ENCODE data around the gene GPR45. TPM values are rescaled to one million over a fixed set of nuclear protein-coding genes. Genes with fewer than 3 reads are reported as not detected.

GPR45 gene
- total and polyA plus RNA-seq, 3 donors from 2014 or later = 0.68 to 0.74 TPM; not detected in 1

DNA sequence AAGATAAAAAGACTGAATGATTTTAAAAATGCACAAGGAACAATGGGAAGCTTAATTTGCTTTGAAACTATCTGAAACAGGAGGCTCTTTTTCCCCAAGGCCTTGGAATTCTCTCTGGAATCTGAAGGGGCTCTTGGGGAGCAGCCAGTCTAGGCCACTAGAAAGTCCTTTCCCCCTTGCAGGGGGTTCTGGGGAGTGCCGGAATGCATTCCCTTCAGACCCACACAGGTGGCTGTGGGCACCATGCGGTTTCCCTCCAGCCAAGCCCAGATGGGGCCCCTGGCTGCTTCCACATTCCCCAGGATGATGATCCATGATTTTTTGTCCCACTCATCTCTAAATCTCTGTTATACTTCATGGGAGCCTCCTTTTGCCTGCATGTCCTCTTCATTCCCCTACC lies 10.7 kb downstream of the GPR45 start:
- no peak for DNase-seq
- Histone ChIP-seq H3K4me3 (no peak overlapping the region), H3K36me3 (ENCODE audit: low read depth, missing control alignments) (no peaks in the 10 kb centered on the region), H3K9me3 (no peaks in the 10 kb centered on the region), H3K27me3 (no peaks in the 10 kb centered on the region), H3K27ac (no peak overlapping the region), H3K4me1 (peaks cover 4% of the 10 kb centered on the region)
- intact Hi-C loops (cut with DNase I; ENCODE audit: low total_unique reads) = no loop called here
- 55 to 82% methylated on average over 2 of the region's 2 CpGs for WGBS, 2 donors
- TF ChIP-seq, protein P1, sequence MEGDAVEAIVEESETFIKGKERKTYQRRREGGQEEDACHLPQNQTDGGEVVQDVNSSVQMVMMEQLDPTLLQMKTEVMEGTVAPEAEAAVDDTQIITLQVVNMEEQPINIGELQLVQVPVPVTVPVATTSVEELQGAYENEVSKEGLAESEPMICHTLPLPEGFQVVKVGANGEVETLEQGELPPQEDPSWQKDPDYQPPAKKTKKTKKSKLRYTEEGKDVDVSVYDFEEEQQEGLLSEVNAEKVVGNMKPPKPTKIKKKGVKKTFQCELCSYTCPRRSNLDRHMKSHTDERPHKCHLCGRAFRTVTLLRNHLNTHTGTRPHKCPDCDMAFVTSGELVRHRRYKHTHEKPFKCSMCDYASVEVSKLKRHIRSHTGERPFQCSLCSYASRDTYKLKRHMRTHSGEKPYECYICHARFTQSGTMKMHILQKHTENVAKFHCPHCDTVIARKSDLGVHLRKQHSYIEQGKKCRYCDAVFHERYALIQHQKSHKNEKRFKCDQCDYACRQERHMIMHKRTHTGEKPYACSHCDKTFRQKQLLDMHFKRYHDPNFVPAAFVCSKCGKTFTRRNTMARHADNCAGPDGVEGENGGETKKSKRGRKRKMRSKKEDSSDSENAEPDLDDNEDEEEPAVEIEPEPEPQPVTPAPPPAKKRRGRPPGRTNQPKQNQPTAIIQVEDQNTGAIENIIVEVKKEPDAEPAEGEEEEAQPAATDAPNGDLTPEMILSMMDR (IDR thresholded peaks at IDR 0.05) = no peak
- TF ChIP-seq POLR2A (IDR thresholded peaks at IDR 0.05) = no peak

DNA sequence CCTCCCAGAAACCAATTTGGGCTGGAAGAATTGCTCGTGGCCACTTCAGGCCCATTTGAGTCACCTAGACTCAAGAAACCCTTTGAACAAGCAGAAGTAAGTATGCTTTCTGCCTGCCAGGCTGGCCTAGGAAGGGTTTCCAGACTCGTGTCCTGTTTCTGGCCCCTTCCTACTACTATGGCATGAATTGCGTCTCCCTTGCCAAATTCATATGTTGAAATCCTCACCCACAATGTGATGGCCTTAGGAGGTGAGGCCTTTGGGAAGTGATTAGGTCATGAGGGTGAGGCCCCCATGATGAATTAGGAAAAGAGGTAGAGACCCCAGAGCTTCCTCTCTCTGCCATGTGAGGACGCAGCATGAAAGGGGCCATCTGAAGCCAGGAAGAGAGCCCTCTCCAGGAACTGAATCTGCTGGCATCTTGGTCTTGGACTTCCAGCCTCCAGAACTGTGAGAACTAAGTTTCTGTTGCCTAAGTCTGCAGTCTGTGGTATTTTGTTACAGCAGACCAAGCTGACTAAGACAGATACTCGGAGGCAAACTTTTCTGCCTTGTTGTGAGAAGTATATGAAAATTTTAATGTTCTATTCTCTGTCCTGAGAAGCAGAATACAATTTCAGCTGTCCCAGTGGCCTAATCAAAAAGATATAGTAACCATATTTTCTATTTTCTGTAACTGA lies 13.1 kb downstream of the GPR45 start:
- intact Hi-C loops (cut with DNase I; ENCODE audit: low total_unique reads) = no loop called here
- Histone ChIP-seq H3K9me3 (no peaks in the 10 kb centered on the region), H3K36me3 (ENCODE audit: low read depth, missing control alignments) (no peaks in the 10 kb centered on the region), H3K27ac (no peak overlapping the region), H3K27me3 (no peaks in the 10 kb centered on the region), H3K4me1 (peaks cover 4% of the 10 kb centered on the region), H3K4me3 (no peak overlapping the region)
- 87 to 92% methylated on average over 5 of the region's 5 CpGs for WGBS, 2 donors
- no peak for DNase-seq
- TF ChIP-seq, protein P1 (IDR thresholded peaks at IDR 0.05) = no peak
- TF ChIP-seq POLR2A (IDR thresholded peaks at IDR 0.05) = no peak

DNA sequence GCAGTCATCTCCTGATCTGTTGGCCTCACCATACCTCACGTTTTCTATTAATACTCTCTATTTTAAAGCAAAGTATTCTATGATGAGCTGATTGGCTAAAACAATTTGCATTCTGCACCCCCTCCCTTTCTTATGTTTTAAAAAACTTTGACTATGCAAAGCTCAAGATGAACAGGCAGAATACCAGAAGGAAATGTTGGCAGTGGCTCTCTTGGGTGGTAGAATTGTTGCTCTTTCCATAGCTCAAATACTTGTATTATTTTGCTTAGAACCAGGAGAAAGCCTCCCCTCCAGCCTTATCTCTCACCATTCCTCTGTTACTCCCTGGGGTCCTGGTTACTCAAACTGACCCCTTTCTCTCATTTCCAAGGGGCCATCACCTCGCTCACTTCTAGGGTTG lies 14.4 kb downstream of the GPR45 start:
- H3K4me3 ChIP-seq = no peak overlapping the region
- WGBS, 2 donors = 90 to 92% methylated on average over 2 of the region's 2 CpGs
- intact Hi-C loops (cut with DNase I; ENCODE audit: low total_unique reads) = no loop called here
- no peaks in the 10 kb centered on the region for H3K9me3 ChIP-seq
- H3K27ac ChIP-seq = no peak overlapping the region
- H3K27me3 ChIP-seq = no peaks in the 10 kb centered on the region
- TF ChIP-seq, protein P1 (IDR thresholded peaks at IDR 0.05) = no peak
- no peak for TF ChIP-seq POLR2A (IDR thresholded peaks at IDR 0.05)
- no peak for DNase-seq
- no peaks in the 10 kb centered on the region for H3K36me3 ChIP-seq (ENCODE audit: low read depth, missing control alignments)
- H3K4me1 ChIP-seq = no peaks in the 10 kb centered on the region

DNA sequence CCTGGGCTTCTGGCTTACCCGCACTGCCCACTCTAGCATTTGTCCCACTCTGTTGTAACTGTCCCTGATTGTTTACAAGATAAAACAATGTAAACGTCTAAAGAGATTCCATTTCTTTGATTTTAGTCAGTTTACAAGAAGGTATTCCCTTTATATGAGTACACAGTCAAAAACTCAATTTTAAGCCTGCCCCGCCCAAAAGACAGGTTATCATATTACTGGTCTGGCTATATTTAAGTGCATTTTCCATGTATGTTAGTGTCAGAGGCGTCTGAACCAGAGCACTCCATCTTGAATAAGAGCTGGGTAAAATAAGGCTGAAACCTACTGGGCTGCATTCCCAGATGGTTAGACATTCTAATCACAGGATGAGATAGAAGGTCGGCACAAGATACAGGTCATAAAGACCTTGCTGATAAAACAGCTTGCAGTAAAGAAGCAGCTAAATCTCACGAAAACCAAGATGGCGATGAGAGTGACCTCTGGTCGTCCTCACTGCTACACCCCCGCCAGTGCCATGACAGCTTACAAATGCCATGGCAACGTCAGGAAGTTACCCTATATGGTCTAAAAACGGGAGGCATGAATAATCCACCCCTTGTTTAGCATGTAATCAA lies 15.0 kb downstream of the GPR45 start:
- intact Hi-C loops (cut with DNase I; ENCODE audit: low total_unique reads) = no loop called here
- DNase-seq = peak; percentile 56
- H3K27me3 ChIP-seq = no peaks in the 10 kb centered on the region
- H3K4me1 ChIP-seq = no peaks in the 10 kb centered on the region
- no peak for TF ChIP-seq POLR2A (IDR thresholded peaks at IDR 0.05)
- TF ChIP-seq, protein P1 (IDR thresholded peaks at IDR 0.05) = no peak
- H3K36me3 ChIP-seq (ENCODE audit: low read depth, missing control alignments) = no peaks in the 10 kb centered on the region
- 59 to 73% methylated on average over 11 of the region's 11 CpGs for WGBS, 2 donors
- H3K9me3 ChIP-seq = no peaks in the 10 kb centered on the region
- H3K27ac ChIP-seq = no peak overlapping the region
- H3K4me3 ChIP-seq = no peak overlapping the region

DNA sequence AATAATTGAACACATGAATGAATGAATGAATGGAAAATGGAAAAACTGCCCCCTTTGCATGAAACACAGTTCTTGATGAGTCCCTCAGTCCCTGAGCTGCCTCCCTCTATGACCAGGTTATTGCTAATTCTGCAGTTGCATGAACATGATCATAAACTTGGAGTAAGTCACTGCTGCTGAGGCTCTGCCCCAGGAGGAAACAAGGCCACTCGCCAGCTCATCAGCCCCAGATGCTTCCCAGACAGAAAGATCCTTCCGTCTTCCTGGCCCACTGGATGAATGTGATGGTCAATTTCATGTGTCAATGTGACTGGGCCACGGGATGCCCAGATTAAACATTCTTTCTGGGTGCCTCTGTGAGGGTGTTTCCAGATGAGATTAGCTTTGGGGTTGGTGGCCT lies 16.4 kb downstream of the GPR45 start:
- intact Hi-C loops (cut with DNase I; ENCODE audit: low total_unique reads) = no loop called here
- no peak overlapping the region for H3K27ac ChIP-seq
- DNase-seq = no peak
- no peaks in the 10 kb centered on the region for H3K36me3 ChIP-seq (ENCODE audit: low read depth, missing control alignments)
- H3K9me3 ChIP-seq = no peaks in the 10 kb centered on the region
- H3K4me3 ChIP-seq = no peak overlapping the region
- TF ChIP-seq, protein P1 (IDR thresholded peaks at IDR 0.05) = no peak
- no peak for TF ChIP-seq POLR2A (IDR thresholded peaks at IDR 0.05)
- no peaks in the 10 kb centered on the region for H3K27me3 ChIP-seq
- WGBS, 2 donors = 89 to 98% methylated on average over 3 of the region's 3 CpGs
- no peaks in the 10 kb centered on the region for H3K4me1 ChIP-seq
